GM12892 (cell line): Measurements from ENCODE around the gene FURIN.

ENCODE experiments used
- POLR2A ChIP-seq: IDR thresholded peaks from 2 replicates; pipeline ENCODE4 v1.6.1; 2011; ENCODE audit warnings: low read depth, low read length, control low read depth
- POLR2AphosphoS5 ChIP-seq: IDR thresholded peaks from 2 replicates; pipeline ENCODE4 v1.6.1; 2011; ENCODE audit warnings: low read depth, low read length, control low read depth

DNA sequence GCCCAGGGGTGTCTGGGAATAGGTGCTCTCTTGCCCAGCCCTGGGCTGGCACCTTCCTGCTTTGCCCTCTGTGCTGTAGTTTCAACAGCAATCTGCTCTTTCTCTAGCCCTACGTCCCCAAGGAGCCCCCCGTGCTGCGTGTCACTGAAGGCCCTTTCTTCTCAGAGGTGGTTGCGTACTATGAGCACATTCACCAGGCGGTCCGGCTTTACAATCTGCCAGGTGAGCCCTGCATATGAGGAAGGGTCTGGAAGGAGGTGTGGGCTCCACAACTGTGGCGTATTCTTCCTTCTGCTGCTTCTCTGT lies 44.3 kb downstream of the FURIN start:
- TF ChIP-seq POLR2A (no peak), POLR2AphosphoS5 (no peak)
